ENCODE measurements around the gene CEP78. TPM values are rescaled to one million over a fixed set of nuclear protein-coding genes. Genes with fewer than 3 reads are reported as not detected.

The CEP78 gene
- total RNA-seq, 1 donor from 2014 or later: 3.9 TPM

DNA sequence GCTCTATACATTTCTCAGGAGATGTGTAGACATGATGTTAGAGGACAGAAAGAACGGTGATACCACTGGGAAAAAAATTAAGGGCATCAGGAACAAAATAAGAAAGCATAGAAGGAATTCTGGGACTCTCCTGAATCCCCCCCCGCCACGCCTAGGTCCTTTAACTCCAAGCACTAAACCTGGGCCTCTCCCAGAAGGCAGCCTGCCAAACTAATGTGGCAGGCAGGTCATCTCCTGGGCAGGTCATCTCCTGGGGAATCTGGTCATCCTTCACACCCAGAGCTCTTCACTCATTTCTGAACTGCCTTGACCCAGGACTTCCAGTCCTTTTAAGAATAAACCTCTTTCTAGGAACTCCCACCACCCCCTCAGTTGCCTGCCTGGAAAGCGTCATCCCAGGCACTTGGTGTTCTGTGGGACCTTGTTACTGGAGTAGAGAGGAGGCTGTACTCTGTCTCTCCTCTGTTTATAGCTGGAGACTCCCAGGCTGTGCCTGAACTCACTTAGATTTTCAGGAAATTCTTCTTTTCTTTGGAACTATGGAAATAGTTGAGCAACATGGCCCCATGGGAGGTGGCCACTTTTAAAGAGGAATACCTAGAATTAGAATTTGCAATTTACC, 85.1 kb downstream of the CEP78 start:
- DNase-seq (ENCODE audit: missing footprints) (no peak), ATAC-seq (peak; percentile 64)
- intact Hi-C loops (cut with DNase I): no loop called here

DNA sequence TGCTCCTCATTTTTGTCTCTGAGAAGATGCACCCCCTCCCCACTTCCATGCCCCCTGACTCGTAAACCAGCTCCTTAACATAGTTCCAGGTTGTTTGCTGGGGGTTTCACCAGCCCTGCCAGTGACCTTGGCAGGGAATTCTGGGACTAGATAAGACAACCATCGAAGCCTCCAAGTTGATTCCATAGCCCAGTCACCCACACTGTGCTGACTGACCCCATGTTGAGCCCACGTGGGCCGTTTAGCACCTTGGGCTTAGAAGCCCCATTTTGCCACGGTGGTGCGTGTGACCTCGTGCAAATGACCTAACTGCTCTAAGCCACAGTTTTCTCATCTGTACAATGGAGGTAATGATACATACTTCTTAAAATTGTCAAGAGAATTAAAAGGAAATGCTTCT, 85.6 kb downstream of the CEP78 start:
- intact Hi-C loops (cut with DNase I): no loop called here
- ATAC-seq: no peak
- DNase-seq (ENCODE audit: missing footprints): no peak

DNA sequence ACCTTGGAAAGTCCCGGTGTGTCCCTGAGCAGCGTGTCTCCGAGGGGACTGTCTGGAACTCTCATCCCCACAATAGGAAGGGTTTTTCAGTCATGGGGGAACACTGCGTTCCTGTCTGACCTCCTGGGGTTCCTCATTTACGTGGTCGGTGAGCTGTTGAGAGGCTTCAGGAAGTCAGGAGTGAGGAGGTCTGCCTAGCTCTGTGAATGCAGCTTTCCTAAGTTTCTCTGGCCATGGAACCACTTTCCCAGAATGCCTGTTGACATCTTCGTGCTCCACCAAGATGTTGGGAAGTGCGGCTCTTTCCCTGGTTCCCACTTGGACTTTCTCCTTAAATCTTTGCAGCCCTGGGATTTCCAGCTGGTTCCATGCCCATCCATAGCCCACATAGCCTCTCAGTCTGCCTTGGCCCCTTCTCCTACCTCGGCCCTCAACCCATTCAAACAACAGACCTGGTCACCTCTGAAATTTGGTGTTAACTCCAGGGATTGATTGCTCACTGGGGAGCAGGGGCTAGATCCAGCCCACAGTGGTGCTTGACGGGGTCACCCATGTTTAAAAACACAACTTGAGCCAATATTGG, 88.3 kb downstream of the CEP78 start:
- intact Hi-C loops (cut with DNase I): no loop called here
- DNase-seq (ENCODE audit: missing footprints): no peak
- ATAC-seq: no peak

DNA sequence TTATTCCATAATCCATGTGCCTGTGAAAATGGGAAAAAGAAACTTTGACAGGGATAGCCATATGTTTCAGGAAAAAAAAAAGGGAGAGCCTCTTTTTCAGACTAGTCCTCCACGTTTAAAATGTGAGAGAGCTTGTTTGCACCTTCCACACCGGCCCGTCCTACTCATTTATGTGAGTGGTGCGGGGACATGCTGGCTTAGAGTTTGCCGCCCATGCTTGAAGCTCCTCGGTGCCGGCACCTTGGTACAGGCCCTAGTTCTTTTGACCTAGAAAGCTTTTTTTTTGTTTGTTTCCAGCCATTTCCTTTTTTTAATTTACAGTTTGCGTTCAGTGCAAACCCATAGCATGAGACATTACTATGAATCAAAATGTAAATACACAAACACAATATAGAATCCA, 88.8 kb downstream of the CEP78 start:
- intact Hi-C loops (cut with DNase I): no loop called here

DNA sequence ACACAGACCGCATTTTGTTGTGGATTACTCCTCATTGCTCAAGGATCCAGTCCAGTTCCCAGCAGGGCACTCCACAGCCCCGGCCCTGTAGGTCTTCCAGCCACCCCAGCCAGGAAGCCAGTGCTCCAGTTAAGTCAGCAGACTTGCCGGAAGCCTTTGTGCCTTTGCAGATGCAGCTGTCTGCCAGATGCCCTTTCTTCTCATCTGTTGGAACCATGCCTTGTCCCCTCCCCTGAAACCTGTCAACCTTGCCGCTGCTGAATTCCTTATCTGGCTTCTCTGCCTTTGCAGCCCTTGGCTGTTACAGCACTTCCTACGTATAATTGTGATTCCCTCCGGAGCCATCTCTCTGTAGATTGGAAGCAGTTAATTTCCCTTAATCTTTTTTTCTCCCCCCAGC, 89.5 kb downstream of the CEP78 start:
- intact Hi-C loops (cut with DNase I): no loop called here
- DNase-seq (ENCODE audit: missing footprints): no peak
- ATAC-seq: peak; percentile 77

More for the DNA sequence above, 88.8 kb downstream of the CEP78 start:
- ATAC-seq (no peak), DNase-seq (ENCODE audit: missing footprints) (no peak)

DNA sequence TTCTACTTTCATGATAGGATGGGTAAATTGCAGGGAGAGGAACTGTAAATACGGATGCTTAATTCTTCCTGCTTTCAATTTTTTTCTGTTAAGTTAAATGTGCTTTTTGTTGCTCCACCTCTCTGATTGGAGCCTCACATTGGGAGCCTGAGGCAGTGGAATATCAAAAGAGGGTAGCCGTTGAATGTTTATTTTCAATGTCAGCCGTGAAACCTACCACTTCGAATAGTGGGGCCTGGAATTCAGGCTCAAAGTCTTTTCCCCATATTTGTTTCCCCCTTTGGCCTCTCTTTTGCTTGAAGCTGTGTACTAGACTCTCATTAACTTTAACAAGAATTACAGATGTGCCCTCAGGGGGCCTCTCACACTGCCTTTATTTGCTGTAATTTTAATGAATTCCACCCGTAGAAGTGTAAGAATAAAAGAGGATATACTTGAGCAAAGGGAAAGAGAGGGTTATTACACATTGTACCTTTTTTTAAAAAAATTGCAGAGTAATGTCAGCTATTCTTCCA, 90.0 kb downstream of the CEP78 start:
- DNase-seq (ENCODE audit: missing footprints) (no peak), ATAC-seq (no peak)
- intact Hi-C loops (cut with DNase I): no loop called here

DNA sequence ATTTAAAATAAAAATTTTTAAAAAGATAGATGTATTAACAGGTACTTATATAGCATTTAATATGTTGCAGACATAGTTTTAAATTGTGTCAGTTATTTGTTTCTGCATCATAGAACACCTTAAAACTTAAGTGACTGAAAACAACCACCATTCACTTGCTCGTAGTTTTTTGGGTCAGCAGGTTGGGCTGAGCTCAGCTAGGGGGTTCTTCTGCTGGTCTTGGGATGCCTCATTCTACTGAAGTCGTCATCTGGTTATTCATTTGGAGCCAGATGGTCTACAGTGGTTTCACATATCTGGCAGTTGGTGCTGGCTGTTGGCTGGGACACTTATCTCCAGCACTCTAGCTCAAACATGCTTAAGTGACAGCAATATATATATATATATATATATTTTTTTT, 90.7 kb downstream of the CEP78 start:
- intact Hi-C loops (cut with DNase I): no loop called here
- ATAC-seq: no peak
- DNase-seq (ENCODE audit: missing footprints): no peak

Other genes starting within 250 kb of the CEP78 start
- gene GNAQ, start 204.3 kb upstream of the CEP78 start, total RNA-seq: 15.9 TPM
- gene PSAT1, start 61.0 kb downstream of the CEP78 start, total RNA-seq: 1.4 TPM